GM11168 (cell line): ENCODE results near the gene ZFX.

ENCODE experiments used
- in situ Hi-C: fragments of 300-500 bp; cut with MboI; formaldehyde crosslinking; loops from one replicate; pipeline ENCODE4 v1.12.0; 2022; ENCODE audit warnings: low sequenced_read_pairs; ENCODE audit not compliant: unreplicated experiment

ZFX gene

GRCh38 chrX:24231641-24232179, 82.2 kb downstream of the ZFX start:
- in situ Hi-C loops: no loop called here

GRCh38 chrX:24232796-24233195, 83.3 kb downstream of the ZFX start:
- in situ Hi-C loops: no loop called here

DNA sequence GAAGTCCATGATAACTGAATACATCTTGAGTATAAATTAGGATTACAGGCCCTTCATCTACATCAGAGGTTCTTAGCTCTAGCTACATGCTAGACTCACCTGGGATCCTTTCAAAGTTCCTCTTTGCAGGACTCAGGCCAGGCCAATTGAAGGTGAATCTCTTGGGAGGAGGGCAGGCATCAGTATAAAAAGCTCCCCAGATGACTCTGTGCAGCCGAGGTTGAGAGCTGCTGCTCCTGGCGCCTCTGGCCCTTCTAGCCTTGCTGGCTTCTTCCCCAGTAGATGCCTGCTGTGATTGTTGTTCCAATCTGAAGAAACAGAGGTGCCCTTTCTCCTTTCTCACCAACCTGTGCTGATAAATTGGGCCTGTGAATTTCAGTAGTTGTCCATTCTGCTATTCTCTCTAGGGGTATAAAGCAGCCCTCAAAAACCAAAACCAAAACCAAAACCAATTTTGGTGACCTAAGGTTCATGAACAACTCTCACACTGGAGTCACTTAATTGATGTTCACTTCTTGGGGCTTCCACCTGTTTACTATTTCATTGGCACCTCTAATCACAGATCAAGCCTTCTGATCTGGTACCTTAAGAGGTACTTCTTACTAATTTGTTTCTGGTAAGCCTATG, 85.7 kb downstream of the ZFX start:
- in situ Hi-C loops: no loop called here

DNA sequence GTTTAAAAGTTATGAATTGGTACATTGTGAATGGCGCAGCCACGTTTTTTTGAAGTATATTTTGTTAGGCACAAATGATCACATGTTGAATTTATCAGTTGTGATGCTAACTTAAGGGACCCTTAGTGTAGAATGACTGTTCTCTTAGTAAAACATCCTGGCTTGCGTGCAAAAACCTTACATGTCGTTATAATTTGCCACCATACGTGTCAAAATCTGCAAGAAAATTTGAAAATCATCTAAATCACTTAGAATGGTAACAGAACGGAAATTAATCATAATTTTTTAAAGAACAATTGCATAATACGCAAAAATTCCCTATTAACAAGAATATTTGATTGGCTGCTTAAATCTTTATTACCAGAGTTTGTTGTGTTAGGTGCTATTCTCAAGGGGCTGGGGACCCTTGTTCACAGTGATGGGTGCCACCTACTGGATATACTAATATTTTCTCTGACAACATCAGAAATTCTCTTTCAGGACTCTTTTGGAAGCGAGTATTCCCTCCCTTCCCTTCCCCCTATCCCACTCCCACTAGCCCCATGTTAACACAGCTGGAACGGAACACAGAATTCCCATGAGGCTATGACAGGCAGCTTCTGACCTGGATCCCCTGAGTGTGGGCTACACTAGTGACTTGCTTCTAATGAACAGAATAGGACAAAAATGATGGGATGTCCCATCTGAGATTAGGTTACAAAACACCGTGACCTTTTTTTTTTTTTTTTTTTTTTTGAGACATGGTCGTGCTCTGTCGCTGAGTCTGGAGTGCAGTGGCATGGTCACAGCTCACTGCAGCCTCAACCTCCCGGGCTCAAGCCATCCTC, 92.5 kb downstream of the ZFX start:
- in situ Hi-C loops: no loop called here

GRCh38 chrX:24242649-24243175, 93.2 kb downstream of the ZFX start:
- in situ Hi-C loops: no loop called here

- in situ Hi-C loops: no loop called here
Observed at GRCh38 chrX:24243188-24243587, 93.7 kb downstream of the ZFX start.

- in situ Hi-C loops: no loop called here
Observed at GRCh38 chrX:24243692-24244091, 94.2 kb downstream of the ZFX start.

DNA sequence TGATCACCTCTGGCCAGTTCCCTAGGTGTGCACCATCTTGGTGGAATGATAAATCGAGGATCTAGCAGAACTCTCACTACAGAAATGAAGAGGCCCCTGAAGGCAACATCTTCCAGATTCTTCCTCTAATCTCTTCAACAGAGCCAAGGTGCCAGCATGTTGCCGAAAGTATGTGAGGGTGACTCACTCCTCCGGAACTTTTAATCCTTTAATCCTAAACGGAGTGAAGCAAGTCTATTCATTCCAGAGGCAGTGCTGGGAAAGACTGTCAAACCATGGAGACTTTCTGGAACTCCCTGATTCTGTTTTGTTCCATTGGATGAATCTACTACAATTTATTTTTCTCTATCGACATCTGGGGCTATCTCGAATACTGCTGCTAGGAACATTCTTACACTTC, 95.7 kb downstream of the ZFX start:
- in situ Hi-C loops: no loop called here

GRCh38 chrX:24248042-24248441, 98.5 kb downstream of the ZFX start:
- in situ Hi-C loops: no loop called here

DNA sequence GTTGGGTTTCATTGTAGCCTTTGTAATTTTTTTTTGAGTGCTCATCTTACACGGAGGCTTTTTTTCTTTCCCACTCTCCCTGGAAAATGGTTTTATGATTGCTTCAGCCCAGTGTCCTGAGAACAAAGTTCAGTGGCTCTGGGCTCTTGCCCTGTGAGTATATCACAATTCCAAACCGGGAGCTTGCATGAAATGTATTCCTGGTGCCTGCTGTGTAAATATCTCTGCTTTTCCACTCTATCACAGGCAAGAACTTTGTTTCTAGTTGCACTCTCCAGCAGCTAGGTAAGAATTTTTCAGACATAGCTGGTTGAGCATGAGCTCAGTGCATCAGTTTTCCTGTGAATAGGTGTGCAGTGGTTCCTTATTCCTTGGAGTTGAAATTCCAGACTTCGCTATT, 103.5 kb downstream of the ZFX start:
- in situ Hi-C loops: no loop called here

DNA sequence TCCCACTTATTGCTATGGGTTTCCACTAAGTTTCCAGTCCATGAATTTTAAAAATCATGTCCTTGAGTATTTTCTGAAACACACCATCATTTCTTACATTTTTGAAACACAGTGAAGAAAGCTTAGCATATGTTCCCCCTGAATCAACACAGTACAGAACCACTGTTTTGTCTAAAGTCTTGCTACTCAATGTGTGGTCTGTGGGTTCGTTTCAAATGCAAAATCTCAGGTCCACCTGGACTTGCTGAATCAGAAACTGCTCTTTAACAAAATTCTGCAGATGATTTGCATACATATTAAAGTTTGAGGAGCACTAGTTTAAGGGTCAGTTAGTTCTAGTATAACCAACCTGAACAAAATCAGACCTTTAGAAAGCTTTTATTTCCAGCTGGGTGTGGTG, 103.9 kb downstream of the ZFX start:
- in situ Hi-C loops: no loop called here

GRCh38 chrX:24257011-24257410, 107.5 kb downstream of the ZFX start:
- in situ Hi-C loops: no loop called here

GRCh38 chrX:24259544-24260240, 110.2 kb downstream of the ZFX start:
- in situ Hi-C loops: no loop called here

GRCh38 chrX:24260842-24261550, 111.5 kb downstream of the ZFX start:
- in situ Hi-C loops: no loop called here

GRCh38 chrX:24262309-24262708, 112.8 kb downstream of the ZFX start:
- in situ Hi-C loops: no loop called here

- in situ Hi-C loops: no loop called here
Observed at GRCh38 chrX:24264383-24264782, 114.9 kb downstream of the ZFX start.
